AG09309 (cell line): ENCODE data around the gene NHERF2.

Experiments used
- DNase-seq: peaks from one replicate; pipeline ENCODE4 v3.0.0-alpha.2; 2010; ENCODE audit warnings: low read depth
- H3K4me3 ChIP-seq: 2 replicates; pipeline ENCODE4 v1.5.1; 2011; ENCODE audit warnings: mild to moderate bottlenecking, low read depth, low read length, moderate library complexity; ENCODE audit not compliant: control insufficient read depth
- CTCF ChIP-seq: IDR thresholded peaks from 2 replicates; pipeline ENCODE4 v1.5.1; 2011; ENCODE audit warnings: mild to moderate bottlenecking, low read depth, low read length, inconsistent platforms; ENCODE audit not compliant: insufficient read depth, control insufficient read depth; ENCODE audit errors: missing control alignments

The NHERF2 gene

GRCh38 chr16:2058872-2059271 is 32.2 kb downstream of the NHERF2 start:
- TF ChIP-seq CTCF = no peak
- DNase-seq = no peak

GRCh38 chr16:2060346-2060745 is 33.6 kb downstream of the NHERF2 start:
- H3K4me3 ChIP-seq = no peak overlapping the region
- no peak for TF ChIP-seq CTCF
- no peak for DNase-seq

More at GRCh38 chr16:2058872-2059271, 32.2 kb downstream of the NHERF2 start:
- no peak overlapping the region for H3K4me3 ChIP-seq

GRCh38 chr16:2061023-2061422 is 34.3 kb downstream of the NHERF2 start:
- DNase-seq = no peak
- H3K4me3 ChIP-seq = no peak overlapping the region
- TF ChIP-seq CTCF = no peak

- H3K4me3 ChIP-seq = no peak overlapping the region
- DNase-seq = no peak
- no peak for TF ChIP-seq CTCF
Measured at GRCh38 chr16:2061526-2061925, 34.8 kb downstream of the NHERF2 start.

DNA sequence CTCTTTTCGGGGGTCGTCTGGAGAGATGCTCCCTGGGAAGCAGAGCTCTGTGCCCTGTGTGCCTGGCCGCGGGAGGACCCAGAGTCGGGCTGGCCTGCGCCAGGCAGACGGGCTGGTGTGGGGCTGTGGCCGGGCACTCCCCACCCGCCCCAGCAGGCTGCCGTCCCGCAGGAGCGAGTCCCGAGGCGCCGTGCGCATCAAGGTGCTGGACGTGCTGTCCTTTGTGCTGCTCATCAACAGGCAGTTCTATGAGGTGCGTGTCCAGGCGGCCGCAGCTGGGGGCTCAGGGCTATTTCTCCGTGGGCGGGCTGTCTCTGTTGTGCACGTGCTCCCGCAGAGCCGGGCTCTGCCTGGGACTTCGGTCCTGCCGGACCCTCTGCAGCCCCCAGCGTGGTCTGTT is 36.1 kb downstream of the NHERF2 start:
- no peak for DNase-seq
- TF ChIP-seq CTCF = no peak
- no peak overlapping the region for H3K4me3 ChIP-seq

- H3K4me3 ChIP-seq = no peak overlapping the region
- TF ChIP-seq CTCF = no peak
- DNase-seq = no peak
Measured at GRCh38 chr16:2063861-2064260, 37.2 kb downstream of the NHERF2 start.

DNA sequence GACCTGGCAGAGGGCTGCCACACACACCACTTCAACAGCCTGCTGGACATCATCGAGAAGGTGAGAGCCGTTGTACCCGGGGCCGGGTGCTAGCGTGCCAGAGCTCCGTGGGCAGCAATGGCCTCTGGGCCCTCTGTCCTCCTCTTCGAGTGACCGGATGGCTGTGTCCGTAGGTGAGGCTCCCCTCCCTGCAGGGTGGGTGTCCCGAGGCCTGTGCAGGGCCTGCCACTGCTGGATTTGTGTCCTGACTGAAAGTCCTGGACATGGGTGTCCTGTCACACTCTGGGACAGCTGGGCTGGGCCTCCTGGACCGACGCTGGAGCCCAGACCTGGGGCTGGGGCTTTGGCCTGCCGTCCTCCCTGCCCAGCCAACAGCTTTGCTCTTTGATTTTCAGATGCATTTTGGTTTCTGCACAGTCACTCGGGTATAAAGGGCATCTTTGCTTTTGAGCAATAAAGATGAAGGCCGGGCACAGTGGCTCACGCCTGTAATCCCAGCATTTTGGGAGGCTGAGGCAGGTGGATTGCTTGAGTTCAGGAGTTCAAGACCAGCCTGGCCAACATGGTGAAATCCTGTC is 37.8 kb downstream of the NHERF2 start:
- H3K4me3 ChIP-seq = no peak overlapping the region
- DNase-seq = no peak
- TF ChIP-seq CTCF = no peak
